ENCODE results near the gene FETUB.

FETUB gene

GRCh38 chr3:186605561-186606545, 34.3 kb upstream of the FETUB start:
- TF ChIP-seq, protein P1, sequence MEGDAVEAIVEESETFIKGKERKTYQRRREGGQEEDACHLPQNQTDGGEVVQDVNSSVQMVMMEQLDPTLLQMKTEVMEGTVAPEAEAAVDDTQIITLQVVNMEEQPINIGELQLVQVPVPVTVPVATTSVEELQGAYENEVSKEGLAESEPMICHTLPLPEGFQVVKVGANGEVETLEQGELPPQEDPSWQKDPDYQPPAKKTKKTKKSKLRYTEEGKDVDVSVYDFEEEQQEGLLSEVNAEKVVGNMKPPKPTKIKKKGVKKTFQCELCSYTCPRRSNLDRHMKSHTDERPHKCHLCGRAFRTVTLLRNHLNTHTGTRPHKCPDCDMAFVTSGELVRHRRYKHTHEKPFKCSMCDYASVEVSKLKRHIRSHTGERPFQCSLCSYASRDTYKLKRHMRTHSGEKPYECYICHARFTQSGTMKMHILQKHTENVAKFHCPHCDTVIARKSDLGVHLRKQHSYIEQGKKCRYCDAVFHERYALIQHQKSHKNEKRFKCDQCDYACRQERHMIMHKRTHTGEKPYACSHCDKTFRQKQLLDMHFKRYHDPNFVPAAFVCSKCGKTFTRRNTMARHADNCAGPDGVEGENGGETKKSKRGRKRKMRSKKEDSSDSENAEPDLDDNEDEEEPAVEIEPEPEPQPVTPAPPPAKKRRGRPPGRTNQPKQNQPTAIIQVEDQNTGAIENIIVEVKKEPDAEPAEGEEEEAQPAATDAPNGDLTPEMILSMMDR (IDR thresholded peaks at IDR 0.05; ENCODE audit: low read depth, low read length) = no peak
- DNase-seq (ENCODE audit: extremely low read depth, low read depth) = no peak

- TF ChIP-seq, protein P1 (IDR thresholded peaks at IDR 0.05; ENCODE audit: low read depth, low read length) = no peak
- no peak for DNase-seq (ENCODE audit: extremely low read depth, low read depth)
These were observed 31.5 kb upstream of the FETUB start for GRCh38 chr3:186608624-186609215.

- TF ChIP-seq, protein P1 (IDR thresholded peaks at IDR 0.05; ENCODE audit: low read depth, low read length) = peak; percentile 29
- no peak for DNase-seq (ENCODE audit: extremely low read depth, low read depth)
These were observed 30.8 kb upstream of the FETUB start for GRCh38 chr3:186609247-186609868.

DNA sequence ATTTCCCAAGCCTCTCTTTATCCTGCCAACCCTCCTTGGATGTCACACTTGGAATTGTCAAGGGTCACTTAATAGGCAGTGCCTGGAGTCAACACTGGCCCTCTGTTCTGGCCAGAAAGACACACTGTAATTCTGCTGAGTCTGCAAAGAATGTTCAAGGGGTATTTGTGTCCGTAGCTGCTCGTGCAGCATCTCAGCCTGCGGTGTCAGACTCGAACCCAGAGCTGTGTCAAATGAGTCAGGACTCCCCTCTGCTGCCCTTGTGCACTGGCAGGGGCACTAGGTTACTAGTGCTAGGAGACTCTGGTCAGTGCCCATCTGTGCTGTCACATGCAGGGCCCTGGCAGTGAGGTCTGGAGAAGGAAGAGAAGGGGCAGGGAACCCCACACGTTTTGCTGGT, 28.1 kb upstream of the FETUB start:
- TF ChIP-seq, protein P1 (IDR thresholded peaks at IDR 0.05; ENCODE audit: low read depth, low read length) = no peak
- no peak for DNase-seq (ENCODE audit: extremely low read depth, low read depth)

DNA sequence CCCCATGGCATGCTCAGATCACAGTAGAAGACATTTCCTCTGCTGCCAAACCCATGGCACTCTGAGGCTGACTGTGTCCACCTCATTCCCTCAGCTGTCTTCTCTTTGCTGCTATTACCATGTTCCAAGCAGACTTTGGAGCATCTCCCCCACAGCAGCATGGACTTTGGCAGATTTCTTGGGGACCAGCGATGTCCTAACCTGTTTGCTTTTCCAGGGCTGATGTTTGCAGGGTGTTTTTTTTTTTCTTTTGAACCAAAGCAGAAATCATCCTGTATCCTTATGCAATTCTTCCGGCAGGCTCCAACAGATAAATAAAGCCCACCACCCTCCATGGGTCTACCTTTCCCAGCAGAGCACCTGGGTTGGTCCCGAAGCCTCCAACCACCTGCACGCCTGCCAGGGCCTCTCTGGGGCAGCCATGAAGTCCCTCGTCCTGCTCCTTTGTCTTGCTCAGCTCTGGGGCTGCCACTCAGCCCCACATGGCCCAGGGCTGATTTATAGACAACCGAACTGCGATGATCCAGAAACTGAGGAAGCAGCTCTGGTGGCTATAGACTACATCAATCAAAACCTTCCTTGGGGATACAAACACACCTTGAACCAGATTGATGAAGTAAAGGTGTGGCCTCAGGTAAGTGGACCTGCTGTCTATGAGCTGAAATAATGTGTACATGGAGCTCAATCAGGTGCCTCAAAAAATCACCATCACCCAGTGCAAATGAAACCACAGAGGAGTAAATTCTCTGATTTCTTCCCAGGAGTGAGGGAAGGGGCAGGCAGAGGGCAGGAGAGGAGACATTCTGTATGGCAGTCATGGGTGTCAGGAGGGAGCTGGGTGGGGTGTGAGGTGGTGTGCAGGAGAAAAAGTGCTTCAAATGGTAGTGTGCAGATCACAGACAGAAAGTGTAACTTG, 27.2 kb upstream of the FETUB start, which contains the start of gene AHSG:
Gene AHSG, plus strand, starts transcription at position 340 of the 916 bp plus-strand sequence. Its CDS starts 82 bp downstream, at position 422.
- DNase-seq (ENCODE audit: extremely low read depth, low read depth) = no peak
- TF ChIP-seq, protein P1 (IDR thresholded peaks at IDR 0.05; ENCODE audit: low read depth, low read length) = no peak

- DNase-seq (ENCODE audit: extremely low read depth, low read depth) = no peak
- TF ChIP-seq, protein P1 (IDR thresholded peaks at IDR 0.05; ENCODE audit: low read depth, low read length) = no peak
These were observed 26.4 kb upstream of the FETUB start for GRCh38 chr3:186613637-186614265.
